GM18907 (cell line): ENCODE data around the gene TENT4A.
A peak's percentile ranks its signal among the peaks of the same experiment; 100 is the strongest.

Experiments used
- ATAC-seq: cut with Tn5 transposase; IDR thresholded peaks from one replicate; pipeline ENCODE4 v1.9.1; 2021; ENCODE audit warnings: mild to moderate bottlenecking, moderate library complexity; ENCODE audit not compliant: unreplicated experiment

Gene TENT4A

DNA sequence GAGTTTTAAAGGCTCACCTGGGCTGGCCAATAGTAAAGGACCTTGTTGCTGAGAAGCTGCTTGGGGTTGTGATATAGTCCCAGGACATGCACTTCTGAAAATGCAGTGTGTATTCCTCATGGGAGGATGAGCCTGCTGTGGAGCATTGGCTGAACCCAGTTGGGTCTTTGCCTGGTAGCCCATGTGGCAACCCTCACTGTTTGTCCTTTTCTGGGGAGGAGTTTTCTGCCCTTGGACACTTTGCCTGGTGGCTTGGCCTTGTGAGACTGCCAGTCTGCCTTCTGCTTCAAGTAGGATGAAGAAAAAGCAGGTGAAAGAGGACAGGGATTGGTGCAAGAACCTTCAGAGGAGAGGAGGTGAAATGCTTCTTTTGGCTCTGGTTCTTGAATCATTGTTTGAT lies 4.0 kb downstream of the TENT4A start:
- no peak for ATAC-seq

DNA sequence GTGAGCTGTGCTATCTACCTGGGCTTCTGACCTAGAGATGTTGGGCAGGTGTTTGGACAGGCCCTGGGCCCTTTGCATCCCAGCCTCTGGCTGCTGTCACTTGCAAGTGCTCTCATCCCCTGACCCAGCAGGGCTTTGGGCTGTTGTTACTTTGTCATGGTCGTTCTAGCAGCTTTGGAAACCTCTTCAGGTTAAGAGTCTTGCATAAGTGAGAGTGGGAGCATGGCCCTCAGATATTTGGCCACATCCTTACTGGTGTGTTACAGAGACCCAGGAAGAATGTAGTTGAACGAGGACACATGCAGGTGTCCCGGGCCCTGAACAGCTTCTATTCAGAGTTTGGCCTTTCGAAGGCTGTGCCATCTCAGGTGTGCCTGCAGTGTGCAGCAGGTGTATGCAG lies 4.5 kb downstream of the TENT4A start:
- no peak for ATAC-seq

DNA sequence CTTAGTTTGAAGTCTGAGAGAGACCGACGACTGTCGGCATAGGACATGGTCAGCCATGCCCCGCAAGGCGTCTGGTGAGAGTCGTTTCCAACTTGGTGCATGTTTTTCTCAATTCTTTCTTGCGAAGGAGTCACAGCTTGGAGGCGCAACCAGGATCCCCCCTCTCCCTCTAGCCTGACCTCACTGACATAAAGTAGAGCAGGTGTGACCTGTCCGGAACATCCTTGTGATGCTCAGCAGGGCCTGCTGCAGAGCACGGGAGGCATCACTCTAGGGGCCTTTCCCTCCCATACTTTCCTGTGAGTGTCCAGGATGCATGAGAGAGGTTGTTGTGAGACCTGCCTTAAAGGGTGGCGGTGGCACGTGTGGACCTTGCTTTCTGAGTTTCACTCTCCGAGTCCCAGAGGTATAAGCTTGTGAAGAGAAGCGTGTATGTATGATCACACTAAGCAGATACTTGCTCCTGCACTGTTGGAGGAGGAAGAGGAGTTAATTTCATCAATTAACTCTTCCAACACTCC lies 5.0 kb downstream of the TENT4A start:
- ATAC-seq: no peak

DNA sequence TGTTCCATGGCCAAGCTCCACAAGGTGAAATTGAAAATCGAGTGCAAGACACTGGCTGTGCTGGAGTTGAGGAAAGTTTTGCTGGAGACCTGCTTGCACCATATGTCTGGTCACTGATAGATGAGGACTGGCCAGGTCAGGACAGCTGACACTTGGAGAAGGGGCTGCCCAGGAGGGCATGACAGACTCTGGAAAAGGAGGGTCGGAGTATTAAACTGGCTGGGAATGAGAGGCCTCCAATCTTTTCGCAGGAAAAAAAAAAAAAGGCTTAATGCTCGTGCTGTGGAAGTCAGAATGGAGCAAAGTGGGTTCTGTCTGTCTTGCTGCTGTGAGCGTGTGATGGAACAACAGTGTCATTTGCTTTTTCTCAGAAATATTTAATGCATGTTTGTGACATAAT lies 5.5 kb downstream of the TENT4A start:
- no peak for ATAC-seq

DNA sequence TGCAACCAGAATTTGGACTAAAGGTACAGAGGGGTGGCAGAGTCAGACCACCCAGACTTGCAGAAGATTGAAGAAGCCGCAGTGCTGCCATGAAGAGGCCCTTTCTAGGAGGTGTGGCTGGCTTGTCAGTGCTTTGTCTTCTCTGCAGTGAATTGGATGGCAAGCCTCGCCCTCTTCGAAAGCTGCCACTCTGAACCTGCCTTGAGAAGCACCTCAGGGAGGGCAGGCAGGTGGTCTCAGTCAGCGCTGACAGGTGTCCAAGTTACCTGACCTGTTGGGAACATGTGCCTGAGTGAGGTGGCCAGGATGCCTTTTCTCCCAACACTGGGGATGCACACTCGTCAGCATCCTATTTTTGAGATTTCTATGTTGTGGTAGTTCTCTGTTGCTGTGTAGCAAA lies 6.2 kb downstream of the TENT4A start:
- ATAC-seq: no peak

DNA sequence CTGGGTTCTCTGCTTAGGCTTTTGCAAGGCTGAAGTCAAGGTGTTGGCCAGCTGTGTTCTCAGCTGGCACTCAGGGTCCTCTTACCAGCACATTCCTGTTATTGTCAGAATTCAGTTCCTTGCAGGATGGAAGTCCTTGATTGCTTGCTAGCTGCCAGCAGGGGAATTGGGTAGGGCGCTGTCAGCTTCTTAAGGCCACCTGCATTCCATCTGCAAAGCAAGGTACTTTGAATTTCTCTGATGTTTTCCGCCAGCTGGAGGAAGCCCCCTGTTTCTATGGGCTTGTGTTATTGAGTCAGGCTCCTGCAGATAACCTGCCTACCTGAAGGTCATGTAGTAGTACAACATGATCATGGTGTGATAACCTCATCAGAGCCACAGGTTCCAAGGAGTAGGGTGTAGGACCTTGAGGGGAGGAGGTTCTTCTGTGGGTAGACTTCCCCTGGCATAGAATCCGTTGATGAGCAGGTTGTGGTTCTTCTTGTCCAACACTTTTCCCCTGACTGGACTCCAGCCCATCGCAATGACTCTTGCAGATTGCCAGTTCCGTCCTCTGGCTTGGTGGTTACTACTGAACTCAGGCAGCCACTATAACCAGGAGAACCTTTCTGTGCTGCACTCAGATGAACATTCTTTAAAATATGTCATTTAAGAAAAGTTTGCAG lies 6.8 kb downstream of the TENT4A start:
- ATAC-seq: no peak

DNA sequence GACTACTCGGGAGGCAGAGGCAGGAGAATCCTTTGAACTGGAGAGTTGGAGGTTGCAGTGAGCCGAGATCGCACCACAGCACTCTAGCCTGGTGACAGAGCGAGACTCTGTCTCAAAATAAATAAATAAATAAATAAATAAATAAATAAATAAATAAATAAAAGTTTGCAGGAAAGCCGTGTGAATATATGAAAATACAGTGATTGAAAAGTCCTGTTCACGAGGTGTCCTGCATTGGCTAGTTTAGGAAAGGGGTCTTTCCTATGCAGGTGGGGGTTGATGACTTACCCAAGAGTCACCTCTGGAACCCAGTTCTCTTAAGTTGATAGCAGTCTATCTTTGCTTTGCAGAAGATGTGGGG lies 7.3 kb downstream of the TENT4A start:
- no peak for ATAC-seq

DNA sequence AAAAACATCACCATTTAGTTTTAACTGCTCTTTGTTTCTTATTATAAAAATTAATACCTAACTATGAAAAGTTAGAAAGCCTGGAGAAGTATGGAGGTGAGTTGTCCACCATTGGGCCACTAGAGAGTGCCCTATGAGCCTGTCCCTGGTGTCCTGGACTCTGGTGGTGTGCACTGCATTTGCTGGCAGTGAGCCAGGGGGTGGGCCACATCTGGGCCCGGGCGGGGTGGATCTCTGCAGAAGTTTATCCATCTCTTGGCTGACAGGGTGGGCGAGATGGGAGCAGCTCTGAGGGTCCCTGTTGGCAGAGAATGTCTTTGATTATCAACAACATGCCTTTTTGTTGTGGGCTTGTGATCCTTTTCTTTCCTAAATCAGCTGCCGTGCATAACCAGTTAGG lies 8.2 kb downstream of the TENT4A start:
- no peak for ATAC-seq

DNA sequence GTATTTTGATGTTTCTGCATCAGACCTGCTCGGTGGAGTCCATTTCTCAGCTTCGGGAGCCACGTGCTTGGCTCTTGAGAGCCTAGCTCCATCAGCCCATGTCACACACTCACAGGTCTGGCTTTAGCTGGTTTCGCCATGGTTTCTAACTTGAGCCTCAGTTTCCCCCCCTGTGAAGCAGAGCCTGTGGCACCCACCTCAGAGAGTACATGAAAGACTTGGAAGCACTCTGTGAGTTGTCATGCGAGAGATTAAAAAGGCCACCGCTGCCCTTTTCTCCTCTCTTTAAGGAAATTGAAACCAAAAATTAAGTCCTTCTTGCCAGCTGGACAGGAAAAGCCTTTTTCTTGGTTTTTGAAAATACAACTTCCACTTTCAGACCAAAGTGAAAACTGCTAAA lies 8.8 kb downstream of the TENT4A start:
- ATAC-seq: peak; percentile 47

DNA sequence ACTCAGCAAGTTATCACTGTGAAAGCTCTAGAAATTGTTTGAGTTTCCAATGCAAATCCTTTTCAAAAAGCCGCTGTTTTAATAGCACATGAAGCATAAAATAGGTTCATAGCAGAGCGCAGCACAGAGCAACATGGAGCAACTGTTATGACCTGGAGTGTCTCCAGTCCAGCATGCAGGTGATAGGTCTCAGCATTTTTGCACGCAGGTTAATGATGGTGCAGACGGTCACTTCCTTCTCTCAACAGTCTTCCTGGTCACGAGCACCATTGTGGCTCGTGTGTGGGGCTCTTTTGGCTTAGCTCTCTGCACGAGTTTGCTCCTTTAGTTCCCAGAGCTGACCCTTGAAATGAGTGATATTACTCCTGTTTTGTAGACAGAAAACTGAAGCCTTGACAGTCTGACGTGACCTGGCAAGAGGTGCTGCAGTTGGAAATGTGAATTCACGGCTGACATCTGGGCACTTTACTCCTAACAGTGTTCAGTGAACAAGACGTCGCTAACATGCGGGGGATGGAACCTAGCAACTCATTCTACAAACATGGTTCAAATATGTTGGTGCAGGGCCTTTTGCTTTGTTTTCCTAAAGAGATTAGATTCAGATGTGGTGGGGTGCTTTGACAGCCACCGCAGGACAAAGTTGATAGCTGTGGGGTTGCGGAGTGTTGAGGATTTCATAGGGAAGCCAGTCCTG lies 10.0 kb downstream of the TENT4A start:
- no peak for ATAC-seq

DNA sequence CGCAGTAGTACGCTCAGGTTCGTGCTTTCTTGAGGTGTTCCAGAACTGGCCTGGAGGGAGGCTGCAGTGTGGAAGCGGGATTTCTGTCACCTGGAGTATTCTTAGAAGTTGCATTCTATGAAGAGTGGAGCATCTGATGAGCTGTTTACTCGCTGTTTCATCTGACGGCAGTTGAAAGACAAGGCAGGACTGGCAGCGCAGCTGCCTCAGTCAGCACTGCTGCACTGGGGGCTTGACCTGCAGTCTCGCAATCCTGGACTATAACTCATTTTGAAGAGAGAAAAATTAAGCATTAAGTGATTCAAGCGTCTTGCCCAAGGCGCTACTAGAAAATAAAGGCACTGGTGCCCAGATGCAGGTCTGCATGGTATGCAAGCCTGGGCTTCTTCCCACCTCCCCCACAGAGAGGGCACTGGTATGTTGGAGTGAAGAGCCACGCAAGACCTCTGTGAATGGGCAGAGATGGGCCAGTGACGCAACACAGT lies 10.6 kb downstream of the TENT4A start:
- ATAC-seq: no peak

DNA sequence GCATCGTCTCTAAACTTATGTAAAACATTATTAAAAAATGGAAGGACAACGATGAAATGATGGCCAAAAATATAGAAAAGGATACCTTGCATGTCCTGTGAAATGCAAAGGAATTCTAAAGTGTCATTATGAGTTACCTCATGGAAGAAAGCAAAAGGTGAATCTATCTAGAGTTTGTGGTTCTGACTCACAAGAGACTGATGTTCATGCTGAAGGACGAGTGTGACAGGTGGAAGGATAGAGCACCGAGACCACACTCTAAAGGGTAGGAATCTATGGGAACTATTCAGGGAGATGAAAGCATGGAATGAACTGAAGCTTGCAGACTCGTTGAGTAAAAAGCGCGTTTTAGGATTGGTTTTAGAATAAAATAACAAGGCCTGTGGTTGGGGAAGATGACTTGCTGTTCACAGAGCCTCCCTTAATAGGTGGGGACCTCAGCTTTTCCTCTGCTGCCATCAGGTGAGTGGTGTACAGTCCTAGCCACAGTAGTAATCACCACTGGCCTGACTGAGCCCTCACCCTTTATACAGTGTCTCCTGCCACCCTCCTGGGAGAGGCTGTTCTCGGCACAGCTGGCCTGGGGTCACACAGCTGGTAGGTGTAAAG lies 11.2 kb downstream of the TENT4A start:
- no peak for ATAC-seq

DNA sequence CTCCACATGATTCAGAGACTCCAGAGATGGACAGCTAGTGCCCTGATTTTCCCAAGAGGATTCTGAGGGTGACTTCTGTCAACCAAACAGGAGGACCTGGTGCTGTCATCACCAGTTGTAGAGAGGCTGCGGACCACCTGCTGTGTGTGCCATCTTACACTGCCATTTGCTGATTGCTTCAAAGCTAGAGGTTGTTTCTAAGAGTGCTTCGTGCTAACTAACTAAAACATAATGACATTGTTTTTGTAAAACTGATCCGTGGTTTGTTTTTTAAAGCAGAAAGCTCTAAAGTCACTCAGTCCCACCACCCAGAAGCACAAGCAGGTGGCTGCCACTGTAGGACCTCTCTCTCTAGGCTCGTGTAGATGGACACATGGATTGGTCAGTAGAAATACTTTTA lies 12.2 kb downstream of the TENT4A start:
- no peak for ATAC-seq

DNA sequence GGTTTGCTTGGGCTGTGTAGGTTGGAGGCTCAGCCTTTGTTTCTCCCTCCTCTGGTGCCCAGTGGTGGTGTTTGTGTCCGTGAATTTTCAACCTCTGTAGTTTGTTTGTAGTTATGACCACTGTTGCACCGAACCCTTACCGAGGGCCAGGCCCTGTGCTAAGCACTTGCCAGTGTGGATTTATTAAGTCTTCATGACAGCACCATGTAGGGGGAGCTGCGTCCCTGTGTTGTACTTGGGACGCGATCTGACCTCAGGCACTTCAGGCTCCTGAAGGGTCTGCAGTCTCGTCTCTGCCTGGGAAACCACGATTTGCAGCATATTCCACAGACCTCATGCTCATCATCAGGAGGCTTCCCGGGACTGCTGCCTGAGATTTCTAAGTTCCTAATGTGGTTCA lies 12.8 kb downstream of the TENT4A start:
- no peak for ATAC-seq

DNA sequence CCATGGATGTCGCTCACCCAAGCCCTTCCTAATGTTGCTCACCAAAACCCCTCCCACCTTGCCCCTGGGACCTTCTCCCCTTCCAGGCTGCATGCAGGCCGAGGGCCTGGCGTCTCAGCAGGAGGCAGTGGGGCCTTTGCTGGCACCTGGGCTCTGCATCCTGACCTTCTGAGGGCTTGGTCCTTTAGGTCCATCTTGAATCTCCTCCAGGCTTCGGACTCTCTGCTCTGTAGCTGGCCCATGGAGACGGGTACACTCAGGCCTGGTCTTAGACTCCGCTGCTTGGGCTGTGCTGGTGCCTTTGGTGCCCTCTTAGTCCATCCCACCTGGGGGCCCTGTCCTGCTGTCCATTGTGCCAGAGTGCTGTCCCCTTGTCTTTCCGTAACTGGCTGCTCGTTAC lies 14.0 kb downstream of the TENT4A start:
- ATAC-seq: no peak

DNA sequence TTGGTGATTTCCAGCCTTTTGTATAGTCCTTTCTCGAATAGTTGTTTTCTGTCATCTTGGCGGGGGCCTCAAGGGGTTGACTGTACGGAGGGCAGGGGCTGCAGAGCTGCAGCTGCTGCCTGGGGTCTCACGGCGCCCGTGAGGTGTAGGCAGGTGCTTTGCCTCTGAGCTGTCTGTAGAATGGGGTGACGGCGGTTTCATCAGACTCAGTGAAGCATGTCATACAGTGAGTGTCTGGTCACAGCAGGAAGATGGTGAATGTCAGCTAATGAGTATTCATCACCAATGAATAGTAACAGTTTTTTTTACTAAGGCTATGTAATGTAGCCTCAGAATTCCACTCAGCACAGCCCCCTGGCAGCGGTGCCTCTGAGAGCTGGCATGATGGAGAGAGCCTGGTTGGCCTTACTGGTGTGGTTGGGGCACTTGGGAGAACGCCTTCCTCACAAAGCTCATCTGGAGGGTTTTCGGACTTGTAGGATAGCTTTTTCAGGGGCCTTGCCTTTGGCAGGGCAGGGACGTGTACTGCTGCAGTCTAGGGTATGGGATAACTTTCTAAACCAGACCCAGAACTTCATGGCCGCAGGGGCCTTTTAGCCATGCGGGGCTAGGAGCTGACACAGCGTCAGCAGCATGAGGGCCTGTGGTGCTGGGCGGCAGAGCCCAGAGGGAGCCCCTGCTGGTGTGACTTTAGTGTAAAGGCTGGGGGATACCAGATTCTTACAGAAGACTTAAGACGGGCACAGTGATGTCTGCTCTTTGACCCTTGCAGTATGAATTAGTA lies 15.0 kb downstream of the TENT4A start:
- ATAC-seq: peak; percentile 74

DNA sequence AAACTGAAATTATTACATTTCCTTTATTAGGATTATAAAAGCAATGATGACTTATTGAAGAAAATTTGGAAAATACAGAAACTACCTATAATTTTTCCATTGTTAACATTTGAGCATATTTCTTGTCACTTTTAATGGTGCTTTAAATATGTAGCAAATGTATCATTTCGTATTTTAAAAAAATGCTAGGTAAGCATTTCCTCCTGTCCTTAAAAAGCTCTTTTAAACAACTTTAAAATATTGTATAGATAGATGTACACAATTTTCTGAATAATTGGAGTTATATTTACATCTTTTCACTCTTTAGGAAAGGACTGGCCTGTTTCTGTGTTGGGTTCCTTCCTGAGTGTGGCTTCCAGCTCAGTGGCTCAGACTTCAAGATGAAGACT lies 15.6 kb downstream of the TENT4A start:
- no peak for ATAC-seq

DNA sequence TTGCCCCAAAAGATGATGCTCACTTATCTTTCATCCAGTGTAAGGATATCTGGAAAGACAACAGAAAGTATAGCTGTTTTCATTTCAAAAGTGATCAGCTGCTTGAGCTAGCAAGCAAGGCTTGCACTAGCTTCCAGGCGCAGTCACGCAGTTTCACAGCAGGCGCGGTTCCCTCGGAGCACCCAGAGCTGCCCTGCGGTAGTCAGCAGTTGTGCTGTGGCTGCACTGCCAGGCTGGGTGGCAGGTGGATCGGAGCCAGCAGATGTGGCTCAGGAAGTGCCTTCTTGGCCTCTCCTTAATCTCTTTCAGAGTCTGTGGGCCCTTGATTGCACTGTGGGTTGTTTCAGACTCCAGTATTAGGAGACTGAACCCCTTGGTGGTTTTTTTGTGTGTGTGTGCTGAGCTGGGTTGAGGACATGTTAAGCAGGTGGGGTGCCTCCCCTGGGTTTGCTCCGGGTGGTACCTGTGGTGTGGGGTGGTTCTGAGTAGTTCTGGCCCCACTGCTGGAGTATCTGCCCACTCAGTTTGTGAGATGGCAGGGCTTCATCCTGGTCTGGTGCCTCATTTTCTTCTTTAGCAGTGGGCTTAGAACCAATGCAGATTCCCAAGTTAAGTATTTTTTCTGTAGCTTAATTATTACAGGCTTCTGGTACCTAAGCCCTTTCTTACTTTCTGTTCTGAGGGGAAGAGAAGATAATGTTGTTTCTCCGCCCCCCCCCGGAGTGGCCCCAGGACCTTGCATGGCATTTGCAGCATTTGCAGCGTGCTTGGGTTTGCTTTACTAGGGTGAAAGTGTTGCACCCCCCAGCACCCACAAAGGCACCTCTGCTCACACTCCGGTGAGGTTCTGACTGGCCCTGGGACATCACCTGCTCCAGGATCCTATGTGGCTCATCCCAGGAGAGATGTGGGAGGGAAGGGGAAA lies 16.4 kb downstream of the TENT4A start:
- ATAC-seq: peak; percentile 46

DNA sequence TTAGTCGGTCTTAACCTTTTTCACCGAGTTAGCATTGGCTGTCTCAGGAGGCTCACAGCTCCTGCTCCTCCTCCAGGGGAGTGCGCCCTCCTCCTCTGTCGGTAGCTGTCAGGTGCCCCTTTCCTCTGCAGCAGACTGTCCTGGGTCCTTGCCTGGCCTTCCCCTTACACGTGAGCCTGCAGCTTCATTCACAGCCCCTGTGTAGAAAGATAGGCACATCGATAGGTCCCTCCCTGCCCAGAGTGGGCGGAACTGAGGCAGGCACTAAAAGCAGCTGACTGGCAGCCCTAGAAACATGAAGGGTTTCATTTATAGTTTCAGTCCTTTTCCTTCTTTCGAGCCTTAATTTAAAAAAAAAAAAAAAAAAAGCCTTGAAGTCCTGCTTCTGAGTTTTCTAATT lies 17.2 kb downstream of the TENT4A start:
- peak; percentile 61 for ATAC-seq

DNA sequence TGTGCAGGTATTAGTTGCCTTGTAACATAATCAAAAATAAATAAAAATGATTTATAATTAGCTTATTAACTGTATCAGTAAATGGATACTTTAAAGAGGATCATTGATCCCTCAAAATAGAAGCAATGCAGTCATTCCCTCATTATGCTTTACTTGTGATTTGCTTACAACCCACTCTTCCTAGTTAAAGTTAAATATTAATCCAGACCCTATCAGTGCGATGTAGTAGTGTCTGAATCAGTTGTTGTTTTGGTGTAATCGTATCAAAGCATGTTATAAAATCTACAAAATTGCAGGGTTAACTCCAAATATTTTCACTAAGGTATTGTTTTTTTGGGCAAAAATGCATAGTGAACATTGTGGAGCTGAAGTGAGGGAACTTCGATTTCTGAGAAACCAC lies 17.6 kb downstream of the TENT4A start:
- ATAC-seq: peak; percentile 23
